Caco-2 (cell line): ENCODE measurements around the gene UBTD1. TPM values are rescaled to one million over a fixed set of nuclear protein-coding genes. Genes with fewer than 3 reads are reported as not detected.

Experiments
- BruUV-seq: library from RNA; stranded (reverse); fragments of 400-500 nt; replicated peaks from 2 replicates; lab custom pipeline; 2021; lab: Mats Ljungman, UMichigan
- CTCF ChIA-PET: fragments of 300-600 bp; sonication (Branson Sonifier 250); formaldehyde crosslinking; loops from one replicate; lab custom pipeline; 2022; ENCODE audit warnings: antibody characterized with exemption; lab: Charles Lee
- POLR2A ChIA-PET: fragments of 300-600 bp; sonication (Branson Sonifier 250); formaldehyde crosslinking; loops from one replicate; lab custom pipeline; 2022; ENCODE audit warnings: antibody characterized with exemption; lab: Charles Lee
- DNase-seq, 2 experiments: peaks; one replicate each; pipeline versions ENCODE4 v3.0.0 to v3.0.0-alpha.2; 2020 to 2022
- H3K27me3 ChIP-seq: replicated peaks from 2 replicates; pipeline ENCODE4 v1.6.0; 2011; ENCODE audit warnings: low read length; ENCODE audit not compliant: control insufficient read depth, insufficient read depth
- H3K36me3 ChIP-seq: 2 replicates; pipeline ENCODE4 v1.5.1; 2011; ENCODE audit warnings: low read length; ENCODE audit not compliant: control insufficient read depth, insufficient read depth
- H3K4me1 ChIP-seq: fragments of 250-450 bp; sonication (Bioruptor Pico); 2 replicates; pipeline ENCODE4 v1.5.1; 2020; ENCODE audit warnings: mild to moderate bottlenecking
- H3K4me3 ChIP-seq: 2 replicates; pipeline ENCODE4 v1.5.1; 2011; ENCODE audit warnings: low read depth, mild to moderate bottlenecking, control low read depth, low read length
- H3K9me3 ChIP-seq: fragments of 250-450 bp; sonication (Bioruptor Pico); 2 replicates; pipeline ENCODE4 v1.5.1; 2020; ENCODE audit warnings: mild to moderate bottlenecking, moderate library complexity
- H3K27ac Mint-ChIP-seq: one replicate; pipeline ENCODE4 v1.8.0; 2022; ENCODE audit warnings: mixed read lengths; ENCODE audit not compliant: unreplicated experiment
- H3K27me3 Mint-ChIP-seq: one replicate; pipeline ENCODE4 v1.8.0; 2022; ENCODE audit warnings: mixed read lengths; ENCODE audit not compliant: insufficient read depth, unreplicated experiment
- H3K36me3 Mint-ChIP-seq: one replicate; pipeline ENCODE4 v1.8.0; 2022; ENCODE audit warnings: mild to moderate bottlenecking, mixed read lengths; ENCODE audit not compliant: insufficient read depth, unreplicated experiment
- H3K4me1 Mint-ChIP-seq: one replicate; pipeline ENCODE4 v1.8.0; 2022; ENCODE audit warnings: low read depth, mixed read lengths; ENCODE audit not compliant: unreplicated experiment
- H3K4me3 Mint-ChIP-seq: one replicate; pipeline ENCODE4 v1.8.0; 2022; ENCODE audit warnings: mild to moderate bottlenecking, moderate library complexity, mixed read lengths; ENCODE audit not compliant: unreplicated experiment
- H3K9me3 Mint-ChIP-seq: one replicate; pipeline ENCODE4 v1.8.0; 2022; ENCODE audit warnings: mixed read lengths; ENCODE audit not compliant: unreplicated experiment
- intact Hi-C: fragments of 100-400 bp; cut with micrococcal nuclease; formaldehyde crosslinking; loops from one replicate; pipeline ENCODE4 v1.10.0; 2022; ENCODE audit not compliant: unreplicated experiment
- total RNA-seq: library from RNA; stranded (reverse); gene quantifications from 2 replicates; pipeline ENCODE4 v1.2.3, GENCODE V29; 2022
- TF ChIP-seq, protein P1 (sequence below), 2 experiments: fragments of 200-600 bp in 1 of 2; IDR thresholded peaks; 1 replicate in 1 of 2; 2 replicates in 1 of 2; pipeline versions ENCODE4 v1.5.1 to v1.8.0; 2011 to 2022; ENCODE audit warnings: antibody characterized with exemption in 1 of 2, control low read depth in 1 of 2, inconsistent platforms in 1 of 2, low read depth in 1 of 2, low read length in 1 of 2, mild to moderate bottlenecking in 1 of 2, moderate library complexity in 1 of 2; ENCODE audit not compliant: insufficient read depth in 1 of 2, severe bottlenecking in 1 of 2, unreplicated experiment in 1 of 2

Gene UBTD1
- total RNA-seq, 1 experiment from 2014 or later, result 11.4 TPM

DNA sequence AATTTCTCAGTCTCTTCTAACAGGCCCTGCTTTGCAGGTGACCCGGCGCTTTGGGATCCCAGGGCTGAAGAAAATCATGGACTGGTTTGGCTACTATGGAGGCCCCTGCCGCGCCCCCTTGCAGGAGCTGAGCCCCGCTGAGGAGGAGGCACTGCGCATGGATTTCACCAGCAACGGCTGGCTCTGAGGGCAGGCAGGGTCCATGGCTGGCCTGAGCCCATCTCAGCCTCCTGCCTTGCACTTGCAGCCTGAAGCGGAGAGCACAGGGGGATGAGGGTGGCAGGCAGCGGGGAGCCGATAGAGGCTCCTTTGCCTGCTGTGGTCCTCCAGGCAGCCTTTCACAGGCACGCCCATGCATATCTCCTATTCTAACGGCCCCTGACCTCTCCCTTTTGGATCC, 112.7 kb downstream of the UBTD1 start:
- Histone ChIP-seq H3K9me3 (no peaks in the 10 kb centered on the region), H3K4me1 (no peaks in the 10 kb centered on the region), H3K27me3 (no peaks in the 10 kb centered on the region), H3K36me3 (no peaks in the 10 kb centered on the region), H3K4me3 (no peak overlapping the region)
- POLR2A ChIA-PET, result no interaction called here
- H3K4me1 Mint-ChIP-seq, result no peaks in the 10 kb centered on the region
- CTCF ChIA-PET, result interaction anchor here (3.7 kb wide), 1 partner anchor 39 kb away, joined by 39 read pairs; the partner anchor contains the start of gene ANKRD2
- no peaks in the 10 kb centered on the region for H3K27me3 Mint-ChIP-seq
- no peak for DNase-seq
- BruUV-seq, result no TSS peak
- intact Hi-C loops, result no loop called here
- TF ChIP-seq, protein P1, sequence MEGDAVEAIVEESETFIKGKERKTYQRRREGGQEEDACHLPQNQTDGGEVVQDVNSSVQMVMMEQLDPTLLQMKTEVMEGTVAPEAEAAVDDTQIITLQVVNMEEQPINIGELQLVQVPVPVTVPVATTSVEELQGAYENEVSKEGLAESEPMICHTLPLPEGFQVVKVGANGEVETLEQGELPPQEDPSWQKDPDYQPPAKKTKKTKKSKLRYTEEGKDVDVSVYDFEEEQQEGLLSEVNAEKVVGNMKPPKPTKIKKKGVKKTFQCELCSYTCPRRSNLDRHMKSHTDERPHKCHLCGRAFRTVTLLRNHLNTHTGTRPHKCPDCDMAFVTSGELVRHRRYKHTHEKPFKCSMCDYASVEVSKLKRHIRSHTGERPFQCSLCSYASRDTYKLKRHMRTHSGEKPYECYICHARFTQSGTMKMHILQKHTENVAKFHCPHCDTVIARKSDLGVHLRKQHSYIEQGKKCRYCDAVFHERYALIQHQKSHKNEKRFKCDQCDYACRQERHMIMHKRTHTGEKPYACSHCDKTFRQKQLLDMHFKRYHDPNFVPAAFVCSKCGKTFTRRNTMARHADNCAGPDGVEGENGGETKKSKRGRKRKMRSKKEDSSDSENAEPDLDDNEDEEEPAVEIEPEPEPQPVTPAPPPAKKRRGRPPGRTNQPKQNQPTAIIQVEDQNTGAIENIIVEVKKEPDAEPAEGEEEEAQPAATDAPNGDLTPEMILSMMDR (IDR thresholded peaks at IDR 0.05; ENCODE audit: insufficient read depth in 1 of 2, low read depth in 1 of 2, low read length in 1 of 2, severe bottlenecking in 1 of 2, unreplicated experiment in 1 of 2), result no peak
- H3K36me3 Mint-ChIP-seq, result no peaks in the 10 kb centered on the region
- H3K27ac Mint-ChIP-seq, result no peak overlapping the region
- H3K9me3 Mint-ChIP-seq, result no peaks in the 10 kb centered on the region
- H3K4me3 Mint-ChIP-seq, result no peak overlapping the region

DNA sequence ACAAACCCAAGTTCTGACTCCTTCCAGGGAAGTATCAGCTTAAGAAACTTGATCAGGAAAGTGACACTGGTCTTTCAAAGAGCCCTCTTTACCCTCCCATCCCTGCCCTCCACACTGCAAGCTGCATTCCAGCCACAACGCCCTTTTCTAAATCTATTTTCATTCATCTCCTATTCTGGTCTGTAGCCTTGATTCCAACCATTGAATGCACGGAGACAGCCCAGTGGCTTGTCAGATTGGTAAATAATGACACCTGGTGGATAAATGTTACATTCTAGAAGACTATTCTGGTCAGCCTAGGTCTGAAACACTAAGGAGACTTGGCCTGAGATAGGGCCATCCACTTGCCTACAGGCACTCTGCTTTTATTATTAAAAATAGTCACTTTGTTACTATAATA, 113.7 kb downstream of the UBTD1 start:
- no peaks in the 10 kb centered on the region for H3K4me1 ChIP-seq
- DNase-seq, result peak in 1 of 2 experiments; percentile 55
- no peak overlapping the region for H3K27ac Mint-ChIP-seq
- no TSS peak for BruUV-seq
- H3K36me3 ChIP-seq, result no peaks in the 10 kb centered on the region
- intact Hi-C loops, result loop anchor here (1.0 kb wide), 3 partner anchors 40 to 205 kb away; partner anchors contain the start of gene ANKRD2
- no peak overlapping the region for H3K4me3 ChIP-seq
- TF ChIP-seq, protein P1 (IDR thresholded peaks at IDR 0.05; ENCODE audit: insufficient read depth in 1 of 2, low read depth in 1 of 2, low read length in 1 of 2, severe bottlenecking in 1 of 2, unreplicated experiment in 1 of 2), result peak; percentile 44 to 52
- H3K4me1 Mint-ChIP-seq, result no peaks in the 10 kb centered on the region
- no peaks in the 10 kb centered on the region for H3K27me3 Mint-ChIP-seq
- H3K9me3 Mint-ChIP-seq, result no peaks in the 10 kb centered on the region
- CTCF ChIA-PET, result interaction anchor here (0.7 to 3.7 kb wide), 6 partner anchors 16 to 148 kb away, joined by 3 to 39 read pairs (median 4); partner anchors contain the start of gene ANKRD2
- no peaks in the 10 kb centered on the region for H3K9me3 ChIP-seq
- no peaks in the 10 kb centered on the region for H3K27me3 ChIP-seq
- no peaks in the 10 kb centered on the region for H3K36me3 Mint-ChIP-seq
- POLR2A ChIA-PET, result no interaction called here
- no peak overlapping the region for H3K4me3 Mint-ChIP-seq

DNA sequence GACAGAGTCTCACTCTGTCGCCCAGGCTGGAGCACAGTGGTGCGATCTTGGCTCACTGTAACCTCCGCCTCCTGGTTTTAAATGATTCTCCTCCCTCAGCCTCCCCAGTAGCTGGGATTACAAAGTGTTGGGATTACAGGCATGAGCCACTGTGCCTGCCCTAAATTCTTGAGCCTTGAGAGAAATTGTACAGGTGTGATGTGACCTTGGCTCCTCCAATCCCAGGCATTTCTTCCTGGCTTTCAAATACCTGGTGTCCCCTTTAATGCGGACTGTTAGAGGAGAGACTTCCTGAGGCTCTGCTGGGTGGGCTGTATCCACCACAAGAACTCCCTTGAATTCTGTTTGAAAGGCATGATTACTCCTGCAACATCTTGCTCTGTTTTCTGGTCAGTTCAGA, 119.6 kb downstream of the UBTD1 start:
- H3K36me3 Mint-ChIP-seq, result no peaks in the 10 kb centered on the region
- ChIA-PET CTCF (no interaction called here), POLR2A (no interaction called here)
- H3K9me3 Mint-ChIP-seq, result no peaks in the 10 kb centered on the region
- intact Hi-C loops, result no loop called here
- Histone ChIP-seq H3K36me3 (no peaks in the 10 kb centered on the region), H3K27me3 (no peaks in the 10 kb centered on the region), H3K9me3 (no peaks in the 10 kb centered on the region), H3K4me1 (peaks cover 8% of the 10 kb centered on the region; the same call in 1 of the 2 replicates), H3K4me3 (no peak overlapping the region)
- peaks cover 12% of the 10 kb centered on the region for H3K4me1 Mint-ChIP-seq
- BruUV-seq, result no TSS peak
- no peak for DNase-seq
- H3K27ac Mint-ChIP-seq, result no peak overlapping the region
- H3K4me3 Mint-ChIP-seq, result no peak overlapping the region
- TF ChIP-seq, protein P1 (IDR thresholded peaks at IDR 0.05; ENCODE audit: insufficient read depth in 1 of 2, low read depth in 1 of 2, low read length in 1 of 2, severe bottlenecking in 1 of 2, unreplicated experiment in 1 of 2), result no peak
- no peaks in the 10 kb centered on the region for H3K27me3 Mint-ChIP-seq
